VCaP (cell line): ENCODE data around the gene ZC3H12C.
A peak's percentile ranks its signal among the peaks of the same experiment; 100 is the strongest.

Experiments
- H3K27ac ChIP-seq: fragments of 450-650 bp; 2 replicates; pipeline ENCODE4 v1.5.1; 2017
- CTCF ChIP-seq: fragments of 450-650 bp; conservative IDR thresholded peaks from 2 replicates; pipeline ENCODE4 v1.5.1; 2017; ENCODE audit warnings: mild to moderate bottlenecking, moderate library complexity

ZC3H12C gene

GRCh38 chr11:110162216-110162615, 69.0 kb downstream of the ZC3H12C start:
- TF ChIP-seq CTCF: no peak

GRCh38 chr11:110165039-110165925, 72.1 kb downstream of the ZC3H12C start:
- H3K27ac ChIP-seq: no peak overlapping the region
- TF ChIP-seq CTCF: no peak

More at GRCh38 chr11:110162216-110162615, 69.0 kb downstream of the ZC3H12C start:
- no peak overlapping the region for H3K27ac ChIP-seq

- H3K27ac ChIP-seq: no peak overlapping the region
Observed at GRCh38 chr11:110168033-110168803, 75.0 kb downstream of the ZC3H12C start.

GRCh38 chr11:110169738-110170137, 76.5 kb downstream of the ZC3H12C start:
- TF ChIP-seq CTCF: no peak
- H3K27ac ChIP-seq: no peak overlapping the region

More at GRCh38 chr11:110168033-110168803, 75.0 kb downstream of the ZC3H12C start:
- no peak for TF ChIP-seq CTCF

GRCh38 chr11:110172468-110173065, 79.4 kb downstream of the ZC3H12C start:
- TF ChIP-seq CTCF: no peak
- H3K27ac ChIP-seq: no peak overlapping the region

- H3K27ac ChIP-seq: no peak overlapping the region
- peak; percentile 35 for TF ChIP-seq CTCF
Observed at GRCh38 chr11:110173811-110174644, 80.8 kb downstream of the ZC3H12C start.
